K562 (cell line): ENCODE results near the gene SPATA20.

Experiments used
- AFF4 ChIP-seq: sonication (generic); formaldehyde crosslinking; IDR thresholded peaks from 2 replicates; pipeline ENCODE4 v1.8.0; 2023; ENCODE audit warnings: mild to moderate bottlenecking, missing genetic modification reagents
- CTCF ChIP-seq, 3 experiments: IDR thresholded peaks in 2 of 3; conservative IDR thresholded peaks in 1 of 3; 2 replicates each; pipeline ENCODE4 v1.5.1; 2011 to 2012; ENCODE audit warnings: low read length in 3 of 3, mild to moderate bottlenecking in 3 of 3, control low read depth in 2 of 3, improper control_type of control experiment in 1 of 3, inconsistent platforms in 1 of 3, low read depth in 1 of 3, mixed read lengths in 1 of 3, moderate library complexity in 1 of 3; ENCODE audit not compliant: insufficient read depth in 2 of 3
- E2F5 ChIP-seq: sonication (generic); formaldehyde crosslinking; IDR thresholded peaks from 2 replicates; pipeline ENCODE4 v1.8.0; 2022; ENCODE audit warnings: mild to moderate bottlenecking, missing genetic modification reagents
- ELF4 ChIP-seq: fragments of 450-650 bp; formaldehyde crosslinking; IDR thresholded peaks from 2 replicates; pipeline ENCODE4 v1.4.0; 2022; ENCODE audit warnings: missing genetic modification characterization
- ETV6 ChIP-seq, 3 experiments: fragments of 150-350 bp in 1 of 3; sonication (generic) in 1 of 3; formaldehyde crosslinking in 1 of 3; IDR thresholded peaks; 2 replicates each; pipeline versions ENCODE4 v1.6.1 to v1.8.0; 2014 to 2022; ENCODE audit warnings: borderline replicate concordance in 2 of 3, low read depth in 2 of 3, antibody characterized with exemption in 1 of 3, low read length in 1 of 3, mild to moderate bottlenecking in 1 of 3, missing genetic modification reagents in 1 of 3
- HCFC1 ChIP-seq: IDR thresholded peaks from 2 replicates; pipeline ENCODE4 v1.6.1; 2012; ENCODE audit warnings: low read depth, low read length, improper control_type of control experiment
- MEIS2 ChIP-seq: fragments of 450-650 bp; IDR thresholded peaks from 2 replicates; pipeline ENCODE4 v1.6.1; 2014; ENCODE audit warnings: mild to moderate bottlenecking; ENCODE audit not compliant: partially characterized antibody
- POLR2A ChIP-seq: fragments of 450-650 bp; conservative IDR thresholded peaks from 2 replicates; pipeline ENCODE4 v1.6.1; 2016
- RBBP5 ChIP-seq: fragments of 200-600 bp; sonication (generic); IDR thresholded peaks from 2 replicates; pipeline ENCODE4 v1.6.1; 2012; ENCODE audit warnings: borderline replicate concordance, mild to moderate bottlenecking, low read length, control low read depth, inconsistent platforms; ENCODE audit not compliant: insufficient read depth, poor library complexity, severe bottlenecking

GRCh38 chr17:50558941-50559614, 12.1 kb downstream of the SPATA20 start:
- TF ChIP-seq E2F5 (CRISPR knock-in tag), result no peak
- TF ChIP-seq CTCF (IDR thresholded peaks at IDR 0.05 in 2 of 3, conservative IDR thresholded peaks at IDR 0.05 in 1 of 3; ENCODE audit: insufficient read depth in 2 of 3, low read depth in 1 of 3, low read length in 3 of 3), result no peak
- TF ChIP-seq MEIS2, result no peak
- TF ChIP-seq HCFC1, result no peak
- TF ChIP-seq ELF4, result no peak
- TF ChIP-seq POLR2A, result no peak
- TF ChIP-seq ETV6 (IDR thresholded peaks at IDR 0.05; ENCODE audit: borderline replicate concordance in 1 of 2, low read depth in 2 of 2, low read length in 1 of 2), result no peak
- no peak for TF ChIP-seq ETV6 (CRISPR knock-in tag; IDR thresholded peaks at IDR 0.05; ENCODE audit: borderline replicate concordance)
- no peak for TF ChIP-seq RBBP5
- TF ChIP-seq AFF4, result no peak
